Measurements from ENCODE around the gene MGA. TPM values are rescaled to one million over a fixed set of nuclear protein-coding genes. Genes with fewer than 3 reads are reported as not detected.

Gene MGA
- total and polyA plus RNA-seq, 2 of the 8 experiments (the other 6 are each of a cell fraction or from before 2014, with no cell fraction given) = 7.6 to 53.2 TPM

DNA sequence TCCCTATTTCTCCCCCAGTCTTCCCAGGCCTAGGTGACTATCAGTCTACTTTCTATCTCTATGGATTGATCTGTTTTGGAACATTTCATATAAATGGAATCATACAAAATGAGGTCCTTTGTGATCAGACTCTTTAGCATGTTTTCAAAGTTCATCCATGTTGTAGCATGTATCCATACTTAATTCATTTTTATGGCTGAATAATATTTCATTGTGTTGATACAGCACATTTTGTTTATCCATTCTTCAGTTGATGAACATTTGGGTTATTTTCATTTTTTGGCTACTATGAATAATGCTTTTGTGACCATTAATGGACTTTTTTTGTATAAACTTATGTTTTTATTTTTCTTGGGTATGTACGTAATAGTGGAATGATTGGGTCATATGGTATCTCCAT is 19.2 kb upstream of the MGA start (continued):
- TF ChIP-seq, protein P1, sequence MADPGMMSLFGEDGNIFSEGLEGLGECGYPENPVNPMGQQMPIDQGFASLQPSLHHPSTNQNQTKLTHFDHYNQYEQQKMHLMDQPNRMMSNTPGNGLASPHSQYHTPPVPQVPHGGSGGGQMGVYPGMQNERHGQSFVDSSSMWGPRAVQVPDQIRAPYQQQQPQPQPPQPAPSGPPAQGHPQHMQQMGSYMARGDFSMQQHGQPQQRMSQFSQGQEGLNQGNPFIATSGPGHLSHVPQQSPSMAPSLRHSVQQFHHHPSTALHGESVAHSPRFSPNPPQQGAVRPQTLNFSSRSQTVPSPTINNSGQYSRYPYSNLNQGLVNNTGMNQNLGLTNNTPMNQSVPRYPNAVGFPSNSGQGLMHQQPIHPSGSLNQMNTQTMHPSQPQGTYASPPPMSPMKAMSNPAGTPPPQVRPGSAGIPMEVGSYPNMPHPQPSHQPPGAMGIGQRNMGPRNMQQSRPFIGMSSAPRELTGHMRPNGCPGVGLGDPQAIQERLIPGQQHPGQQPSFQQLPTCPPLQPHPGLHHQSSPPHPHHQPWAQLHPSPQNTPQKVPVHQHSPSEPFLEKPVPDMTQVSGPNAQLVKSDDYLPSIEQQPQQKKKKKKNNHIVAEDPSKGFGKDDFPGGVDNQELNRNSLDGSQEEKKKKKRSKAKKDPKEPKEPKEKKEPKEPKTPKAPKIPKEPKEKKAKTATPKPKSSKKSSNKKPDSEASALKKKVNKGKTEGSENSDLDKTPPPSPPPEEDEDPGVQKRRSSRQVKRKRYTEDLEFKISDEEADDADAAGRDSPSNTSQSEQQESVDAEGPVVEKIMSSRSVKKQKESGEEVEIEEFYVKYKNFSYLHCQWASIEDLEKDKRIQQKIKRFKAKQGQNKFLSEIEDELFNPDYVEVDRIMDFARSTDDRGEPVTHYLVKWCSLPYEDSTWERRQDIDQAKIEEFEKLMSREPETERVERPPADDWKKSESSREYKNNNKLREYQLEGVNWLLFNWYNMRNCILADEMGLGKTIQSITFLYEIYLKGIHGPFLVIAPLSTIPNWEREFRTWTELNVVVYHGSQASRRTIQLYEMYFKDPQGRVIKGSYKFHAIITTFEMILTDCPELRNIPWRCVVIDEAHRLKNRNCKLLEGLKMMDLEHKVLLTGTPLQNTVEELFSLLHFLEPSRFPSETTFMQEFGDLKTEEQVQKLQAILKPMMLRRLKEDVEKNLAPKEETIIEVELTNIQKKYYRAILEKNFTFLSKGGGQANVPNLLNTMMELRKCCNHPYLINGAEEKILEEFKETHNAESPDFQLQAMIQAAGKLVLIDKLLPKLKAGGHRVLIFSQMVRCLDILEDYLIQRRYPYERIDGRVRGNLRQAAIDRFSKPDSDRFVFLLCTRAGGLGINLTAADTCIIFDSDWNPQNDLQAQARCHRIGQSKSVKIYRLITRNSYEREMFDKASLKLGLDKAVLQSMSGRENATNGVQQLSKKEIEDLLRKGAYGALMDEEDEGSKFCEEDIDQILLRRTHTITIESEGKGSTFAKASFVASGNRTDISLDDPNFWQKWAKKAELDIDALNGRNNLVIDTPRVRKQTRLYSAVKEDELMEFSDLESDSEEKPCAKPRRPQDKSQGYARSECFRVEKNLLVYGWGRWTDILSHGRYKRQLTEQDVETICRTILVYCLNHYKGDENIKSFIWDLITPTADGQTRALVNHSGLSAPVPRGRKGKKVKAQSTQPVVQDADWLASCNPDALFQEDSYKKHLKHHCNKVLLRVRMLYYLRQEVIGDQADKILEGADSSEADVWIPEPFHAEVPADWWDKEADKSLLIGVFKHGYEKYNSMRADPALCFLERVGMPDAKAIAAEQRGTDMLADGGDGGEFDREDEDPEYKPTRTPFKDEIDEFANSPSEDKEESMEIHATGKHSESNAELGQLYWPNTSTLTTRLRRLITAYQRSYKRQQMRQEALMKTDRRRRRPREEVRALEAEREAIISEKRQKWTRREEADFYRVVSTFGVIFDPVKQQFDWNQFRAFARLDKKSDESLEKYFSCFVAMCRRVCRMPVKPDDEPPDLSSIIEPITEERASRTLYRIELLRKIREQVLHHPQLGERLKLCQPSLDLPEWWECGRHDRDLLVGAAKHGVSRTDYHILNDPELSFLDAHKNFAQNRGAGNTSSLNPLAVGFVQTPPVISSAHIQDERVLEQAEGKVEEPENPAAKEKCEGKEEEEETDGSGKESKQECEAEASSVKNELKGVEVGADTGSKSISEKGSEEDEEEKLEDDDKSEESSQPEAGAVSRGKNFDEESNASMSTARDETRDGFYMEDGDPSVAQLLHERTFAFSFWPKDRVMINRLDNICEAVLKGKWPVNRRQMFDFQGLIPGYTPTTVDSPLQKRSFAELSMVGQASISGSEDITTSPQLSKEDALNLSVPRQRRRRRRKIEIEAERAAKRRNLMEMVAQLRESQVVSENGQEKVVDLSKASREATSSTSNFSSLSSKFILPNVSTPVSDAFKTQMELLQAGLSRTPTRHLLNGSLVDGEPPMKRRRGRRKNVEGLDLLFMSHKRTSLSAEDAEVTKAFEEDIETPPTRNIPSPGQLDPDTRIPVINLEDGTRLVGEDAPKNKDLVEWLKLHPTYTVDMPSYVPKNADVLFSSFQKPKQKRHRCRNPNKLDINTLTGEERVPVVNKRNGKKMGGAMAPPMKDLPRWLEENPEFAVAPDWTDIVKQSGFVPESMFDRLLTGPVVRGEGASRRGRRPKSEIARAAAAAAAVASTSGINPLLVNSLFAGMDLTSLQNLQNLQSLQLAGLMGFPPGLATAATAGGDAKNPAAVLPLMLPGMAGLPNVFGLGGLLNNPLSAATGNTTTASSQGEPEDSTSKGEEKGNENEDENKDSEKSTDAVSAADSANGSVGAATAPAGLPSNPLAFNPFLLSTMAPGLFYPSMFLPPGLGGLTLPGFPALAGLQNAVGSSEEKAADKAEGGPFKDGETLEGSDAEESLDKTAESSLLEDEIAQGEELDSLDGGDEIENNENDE (IDR thresholded peaks at IDR 0.05; ENCODE audit: insufficient replicate concordance, low read length) = no peak
- TF ChIP-seq SIX5 (IDR thresholded peaks at IDR 0.05; ENCODE audit: low read depth, low read length) = no peak
- TF ChIP-seq BRCA1 (IDR thresholded peaks at IDR 0.05; ENCODE audit: low read depth, low read length) = no peak
- TF ChIP-seq NANOG (IDR thresholded peaks at IDR 0.05; ENCODE audit: insufficient read depth, low read depth, low read length, poor library complexity, severe bottlenecking) = no peak
- no peak for TF ChIP-seq POLR2AphosphoS5 (IDR thresholded peaks at IDR 0.05; ENCODE audit: low read depth, low read length)
- no peak for TF ChIP-seq NRF1 (IDR thresholded peaks at IDR 0.05; ENCODE audit: low read depth, low read length)
- no peak for TF ChIP-seq RAD21 (IDR thresholded peaks at IDR 0.05 in 1 of 2, conservative IDR thresholded peaks at IDR 0.05 in 1 of 2; ENCODE audit: low read depth in 2 of 2, low read length in 2 of 2)
- no peak for TF ChIP-seq SP1 (IDR thresholded peaks at IDR 0.05; ENCODE audit: low read depth, low read length)
- no peak for TF ChIP-seq ASH2L (IDR thresholded peaks at IDR 0.05; ENCODE audit: low read length)
- TF ChIP-seq TCF12 (IDR thresholded peaks at IDR 0.05; ENCODE audit: low read depth, low read length) = no peak
- no peak for TF ChIP-seq MAFK (IDR thresholded peaks at IDR 0.05; ENCODE audit: low read depth, low read length)
- TF ChIP-seq HDAC2 (IDR thresholded peaks at IDR 0.05; ENCODE audit: borderline replicate concordance in 1 of 2, low read depth in 2 of 2, low read length in 2 of 2) = no peak

Measured in H1 (cell line).